IPS-18c (cell line): ENCODE measurements around the gene PSMD13.
"Not testable (repeated sequence)": the region's sequence is repeated elsewhere in the genome, so short reads cannot be mapped to it uniquely, and the experiment has no call there.

Source experiments
- H3K4me3 ChIP-seq: 2 replicates; pipeline ENCODE4 v1.7.0; 2013; ENCODE audit warnings: low read depth, mild to moderate bottlenecking, low read length, moderate library complexity; ENCODE audit not compliant: insufficient read depth
- H3K9me3 ChIP-seq: one replicate; pipeline ENCODE4 v1.6.1; 2013; ENCODE audit warnings: mild to moderate bottlenecking, low read length, moderate library complexity; ENCODE audit not compliant: control insufficient read depth, insufficient read depth

PSMD13 gene

DNA sequence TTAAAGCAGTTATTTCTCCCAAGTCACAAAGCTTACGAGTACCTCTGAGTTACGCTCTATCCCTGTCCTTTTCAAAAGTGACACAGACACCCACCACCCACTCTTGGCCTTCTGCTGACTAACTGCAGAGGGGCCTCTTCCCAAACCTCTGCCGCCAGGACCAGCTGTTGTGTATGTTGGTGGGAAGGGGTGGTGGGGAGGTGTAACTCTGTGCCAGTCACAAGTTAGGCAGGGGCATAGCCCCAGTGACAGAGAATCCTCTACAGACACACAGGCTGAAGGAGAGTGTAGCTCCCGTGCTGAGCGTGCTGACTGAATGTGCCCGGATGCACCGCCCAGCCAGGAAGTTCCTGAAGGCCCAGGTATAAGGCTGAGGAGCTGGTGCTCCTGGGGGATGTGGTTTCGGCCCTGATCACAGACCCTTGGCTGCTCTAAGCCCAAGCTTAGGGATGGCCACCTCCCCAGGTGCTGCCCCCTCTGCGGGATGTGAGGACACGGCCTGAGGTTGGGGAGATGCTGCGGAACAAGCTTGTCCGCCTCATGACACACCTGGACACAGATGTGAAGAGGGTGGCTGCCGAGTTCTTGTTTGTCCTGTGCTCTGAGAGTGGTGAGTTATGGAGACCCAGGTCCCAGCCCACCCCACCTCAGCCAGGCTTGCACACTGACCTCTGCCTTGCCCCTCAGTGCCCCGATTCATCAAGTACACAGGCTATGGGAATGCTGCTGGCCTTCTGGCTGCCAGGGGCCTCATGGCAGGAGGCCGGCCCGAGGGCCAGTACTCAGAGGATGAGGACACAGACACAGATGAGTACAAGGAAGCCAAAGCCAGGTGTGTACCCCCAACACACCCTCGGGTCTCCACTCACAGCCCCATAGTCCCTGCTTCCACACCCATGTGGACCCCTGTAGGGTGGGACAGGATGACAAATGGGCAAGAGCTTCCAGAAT lies 24.4 kb upstream of the PSMD13 start:
- H3K4me3 ChIP-seq = no peak overlapping the region
- H3K9me3 ChIP-seq = no peaks in the 10 kb centered on the region

GRCh38 chr11:213111-213510 lies 23.7 kb upstream of the PSMD13 start:
- Histone ChIP-seq H3K9me3 (no peaks in the 10 kb centered on the region), H3K4me3 (no peak overlapping the region)

- Histone ChIP-seq H3K9me3 (no peaks in the 10 kb centered on the region), H3K4me3 (no peak overlapping the region)
These were observed 22.7 kb upstream of the PSMD13 start for GRCh38 chr11:214083-214482.

DNA sequence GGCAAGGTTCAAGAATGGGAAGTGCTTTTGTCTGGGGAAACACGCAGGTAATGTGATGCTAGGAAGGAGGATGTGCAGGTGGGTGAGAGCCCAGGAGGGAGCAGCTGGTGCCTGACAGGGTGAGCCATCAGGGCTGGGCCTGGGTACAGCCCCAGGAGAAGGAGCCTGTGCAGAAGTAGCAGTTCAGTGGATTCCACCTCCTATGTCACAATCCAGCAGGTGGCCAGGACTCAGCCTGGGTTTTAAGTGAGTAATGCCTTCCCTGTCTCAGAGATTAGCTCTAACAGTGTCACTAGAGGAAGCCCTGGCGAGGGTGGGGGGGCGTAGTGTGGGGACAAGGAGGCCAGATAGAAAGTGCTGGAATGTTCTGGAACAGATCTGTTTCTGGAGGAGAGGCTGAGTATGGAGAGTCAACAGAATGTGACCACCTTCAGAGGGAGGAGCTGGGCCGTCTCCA lies 21.2 kb upstream of the PSMD13 start:
- no peak overlapping the region for H3K4me3 ChIP-seq
- no peaks in the 10 kb centered on the region for H3K9me3 ChIP-seq

DNA sequence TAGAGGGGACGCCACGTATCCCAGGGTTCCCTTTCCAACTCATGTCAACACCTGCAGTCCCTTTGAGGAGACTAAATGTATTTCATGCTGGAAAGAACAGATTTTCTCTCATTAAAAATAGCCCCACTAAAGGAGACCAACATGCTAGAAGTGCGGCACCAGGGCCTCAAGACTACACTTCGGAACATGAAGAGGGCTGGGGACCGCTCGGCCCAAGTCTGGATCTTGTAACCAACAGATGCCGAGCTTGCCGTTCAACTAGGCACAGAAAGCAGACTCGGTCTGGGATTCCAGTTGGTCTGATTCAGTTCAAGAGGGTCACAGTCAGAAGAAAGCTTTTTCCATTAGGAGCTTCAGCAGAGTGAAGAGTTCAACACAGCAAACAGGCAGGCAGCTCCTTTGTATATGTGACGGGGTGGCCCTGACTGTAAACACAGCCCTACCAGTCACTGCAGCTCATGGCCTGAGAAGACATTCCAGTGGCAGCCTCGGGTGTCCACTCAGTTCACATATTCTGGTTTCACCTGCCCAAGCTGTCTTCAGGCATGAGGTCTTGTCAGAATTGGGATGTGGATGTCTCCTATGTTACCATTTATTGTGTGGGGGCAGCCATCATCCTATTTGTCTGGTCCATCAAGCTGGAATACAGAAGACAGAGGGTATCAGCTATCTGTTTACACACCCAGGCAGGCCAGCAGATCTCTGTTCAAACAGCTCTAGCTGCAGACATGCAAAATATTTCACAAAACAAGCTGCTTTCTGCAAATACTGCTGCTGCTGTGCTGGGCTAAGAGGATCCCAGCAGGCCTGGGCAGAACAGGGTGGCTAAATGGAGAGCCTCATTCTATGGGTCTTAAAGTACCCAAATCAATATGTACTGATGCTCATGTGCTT lies 20.4 kb upstream of the PSMD13 start:
- Histone ChIP-seq H3K4me3 (no peak overlapping the region), H3K9me3 (no peaks in the 10 kb centered on the region)

DNA sequence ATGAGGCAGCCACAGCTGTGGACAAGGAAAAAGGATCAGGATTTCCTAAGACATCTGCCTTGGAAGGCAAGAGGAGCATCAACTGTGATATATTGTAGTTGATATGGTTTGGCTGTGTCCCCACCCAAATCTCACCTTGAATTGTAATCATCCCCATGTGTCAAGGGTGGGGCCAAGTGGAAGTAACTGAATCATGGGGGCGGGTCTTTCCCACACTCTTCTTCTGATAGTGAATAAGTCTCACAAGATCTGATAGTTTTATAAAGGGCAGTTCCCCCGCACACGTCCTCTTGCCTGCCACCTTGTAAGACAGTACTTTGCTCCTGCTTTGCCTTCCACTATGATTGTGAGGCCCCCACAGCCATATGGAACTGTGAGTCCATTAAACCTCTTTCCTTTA lies 19.1 kb upstream of the PSMD13 start:
- H3K9me3 ChIP-seq = no peaks in the 10 kb centered on the region
- no peak overlapping the region for H3K4me3 ChIP-seq

DNA sequence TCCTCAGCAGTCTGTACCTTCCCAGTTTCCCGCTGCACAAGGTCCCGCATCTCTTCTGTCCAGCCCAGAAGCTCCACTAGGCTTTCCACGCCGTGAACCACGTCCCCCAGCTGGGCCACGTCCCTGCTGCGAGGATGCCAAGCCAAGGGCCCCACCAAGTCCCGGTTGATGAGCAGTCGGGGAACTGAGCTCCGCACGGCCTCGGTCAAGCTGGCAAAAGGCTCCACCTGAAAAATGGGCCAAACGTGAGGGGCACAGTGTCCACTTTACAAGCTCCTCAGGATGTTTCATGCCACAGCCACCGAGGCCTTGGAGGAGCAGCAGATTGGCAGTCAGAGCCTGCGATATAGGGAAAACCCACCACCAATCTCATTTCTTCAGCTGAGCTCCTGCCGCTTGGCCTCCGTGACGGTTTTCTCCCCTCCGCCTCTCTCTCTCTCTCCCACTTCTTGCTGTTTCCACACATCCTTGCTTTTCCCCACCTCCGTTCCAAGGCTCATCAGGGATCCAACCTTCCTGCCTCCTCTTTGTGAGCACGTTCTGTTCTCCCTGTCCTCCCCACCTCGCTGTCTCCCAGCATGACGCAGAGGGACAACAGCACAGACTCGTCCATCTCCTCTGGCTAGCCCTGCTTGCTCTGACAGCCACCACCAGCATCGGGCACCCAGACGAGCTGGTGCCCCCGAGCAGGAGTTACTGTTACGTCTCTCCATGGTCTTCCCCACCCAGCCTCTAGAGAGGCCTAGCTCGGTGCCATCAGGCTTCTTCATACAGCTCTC lies 17.8 kb upstream of the PSMD13 start:
- Histone ChIP-seq H3K4me3 (no peak overlapping the region), H3K9me3 (no peaks in the 10 kb centered on the region)

DNA sequence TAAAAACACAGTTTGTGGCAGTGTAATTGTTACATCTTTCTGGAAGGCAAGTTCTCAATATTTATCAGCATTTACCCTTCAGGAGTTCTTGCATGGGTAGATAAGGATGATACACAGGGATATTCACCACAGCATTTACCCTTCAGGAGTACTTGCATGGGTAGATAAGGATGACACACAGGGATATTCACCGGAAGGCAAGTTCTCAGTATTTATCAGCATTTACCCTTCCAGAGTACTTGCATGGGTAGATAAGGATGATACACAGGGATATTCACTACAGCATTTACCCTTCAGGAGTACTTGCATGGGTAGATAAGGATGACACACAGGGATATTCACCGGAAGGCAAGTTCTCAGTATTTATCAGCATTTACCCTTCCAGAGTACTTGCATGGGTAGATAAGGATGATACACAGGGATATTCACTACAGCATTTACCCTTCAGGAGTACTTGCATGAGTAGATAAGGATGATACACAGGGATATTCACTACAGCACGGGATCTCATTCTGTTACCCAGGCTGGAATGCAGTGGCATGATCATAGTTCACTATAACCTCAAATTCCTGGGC lies 16.0 kb upstream of the PSMD13 start:
- H3K9me3 ChIP-seq, H3K4me3 ChIP-seq: not testable (repeated sequence)

DNA sequence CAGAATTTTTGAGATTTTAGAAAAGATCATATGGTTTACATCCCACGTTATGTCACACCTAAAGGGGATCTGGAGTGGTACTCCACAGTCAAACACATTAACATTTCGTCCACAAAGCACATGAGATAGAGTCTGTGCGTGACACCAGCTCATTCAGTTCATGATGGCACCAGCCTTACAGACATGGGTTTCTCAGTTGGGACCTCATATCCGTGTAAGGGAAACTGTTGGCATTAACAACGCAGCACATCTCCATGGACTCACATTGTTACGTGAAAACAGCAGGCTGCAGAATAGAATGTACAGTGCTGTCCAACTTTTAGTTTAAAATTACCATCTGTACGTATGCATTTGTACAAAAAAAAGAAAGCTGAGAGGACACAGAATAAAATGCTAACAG lies 15.2 kb upstream of the PSMD13 start:
- Histone ChIP-seq H3K4me3 (no peak overlapping the region), H3K9me3 (no peaks in the 10 kb centered on the region)

- no peak overlapping the region for H3K4me3 ChIP-seq
- no peaks in the 10 kb centered on the region for H3K9me3 ChIP-seq
These were observed 14.6 kb upstream of the PSMD13 start for GRCh38 chr11:221998-222789.

DNA sequence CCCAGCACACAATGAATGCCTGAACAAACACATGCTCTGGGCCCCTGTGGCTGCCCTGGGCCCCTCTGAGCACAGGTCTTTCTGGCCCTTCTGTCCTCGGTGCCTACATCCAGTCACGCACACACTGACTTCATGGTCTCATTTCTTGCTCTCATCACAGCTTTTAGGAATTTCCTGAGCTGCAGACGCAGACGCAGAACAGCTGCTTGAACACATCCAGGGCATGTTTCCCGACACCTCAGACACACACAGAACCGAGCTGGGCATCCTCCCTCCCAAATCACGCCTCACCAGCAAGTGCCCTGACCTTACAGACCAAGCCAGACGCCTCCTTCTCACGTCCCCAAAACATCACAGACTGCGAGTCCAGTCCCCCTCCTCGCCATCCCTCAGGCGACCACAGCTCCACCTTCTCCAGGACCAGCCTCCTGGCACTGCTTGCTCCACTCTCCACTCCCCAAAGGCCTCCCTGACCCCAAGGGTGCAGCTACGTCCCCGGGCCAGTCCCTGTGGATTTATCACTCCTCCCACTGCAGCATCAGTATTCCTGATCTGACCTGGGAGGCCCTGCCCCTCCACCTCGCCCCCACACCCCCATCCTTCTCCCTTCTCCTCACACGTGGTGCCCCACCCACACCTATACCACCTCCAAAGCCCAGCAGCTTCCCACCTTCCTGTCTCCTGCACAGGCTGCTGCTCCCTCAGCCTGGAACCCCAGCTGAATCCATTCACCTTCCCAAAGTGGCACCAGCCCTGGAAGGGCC lies 13.6 kb upstream of the PSMD13 start:
- no peaks in the 10 kb centered on the region for H3K9me3 ChIP-seq
- H3K4me3 ChIP-seq = no peak overlapping the region

GRCh38 chr11:223884-224283 lies 12.9 kb upstream of the PSMD13 start:
- Histone ChIP-seq H3K4me3 (no peak overlapping the region), H3K9me3 (no peaks in the 10 kb centered on the region)

GRCh38 chr11:224424-224823 lies 12.4 kb upstream of the PSMD13 start:
- H3K4me3 ChIP-seq = no peak overlapping the region

DNA sequence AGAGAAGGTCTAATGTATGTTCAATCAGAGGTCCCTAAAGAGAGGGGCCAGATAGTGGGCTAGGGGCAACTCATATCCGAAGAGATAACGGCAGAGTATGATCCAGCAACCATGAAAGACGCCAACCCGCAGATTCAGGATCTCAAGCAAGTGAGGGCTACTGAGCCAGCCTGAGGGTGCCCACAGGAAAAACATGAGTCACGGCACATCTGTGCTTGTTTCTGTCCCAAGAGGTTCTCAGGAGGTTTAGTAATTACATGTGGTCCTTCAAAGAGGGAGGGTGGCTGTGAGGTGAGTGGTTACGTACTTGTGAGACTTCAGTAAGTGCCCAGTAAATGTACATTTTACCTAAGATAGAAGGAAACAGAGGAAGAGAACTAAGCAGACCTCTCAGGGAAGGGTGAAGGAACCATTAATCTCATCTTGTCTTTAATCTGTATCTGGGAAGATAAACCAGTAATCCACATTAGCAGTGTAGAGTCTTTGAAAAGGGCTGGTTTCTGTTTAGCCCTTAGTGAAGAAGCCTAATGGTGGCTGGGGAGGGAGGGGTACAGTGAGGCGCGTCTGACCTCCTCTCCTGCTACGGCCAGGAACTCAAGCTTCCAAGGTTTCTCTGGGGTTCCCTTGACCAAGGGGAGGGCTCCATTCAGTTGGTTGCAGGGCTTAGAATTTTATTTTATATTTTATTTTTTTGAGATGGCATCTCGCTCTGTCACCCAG lies 10.9 kb upstream of the PSMD13 start:
- Histone ChIP-seq H3K4me3 (no peak overlapping the region), H3K9me3 (no peaks in the 10 kb centered on the region)

More at GRCh38 chr11:224424-224823, 12.4 kb upstream of the PSMD13 start:
- no peaks in the 10 kb centered on the region for H3K9me3 ChIP-seq

- H3K9me3 ChIP-seq = no peaks in the 10 kb centered on the region
These were observed 8.9 kb upstream of the PSMD13 start for GRCh38 chr11:227824-228379.

More at GRCh38 chr11:227824-228379, 8.9 kb upstream of the PSMD13 start:
- no peak overlapping the region for H3K4me3 ChIP-seq
